ENCODE results near the gene MALT1. TPM values are rescaled to one million over a fixed set of nuclear protein-coding genes. Genes with fewer than 3 reads are reported as not detected.

Gene MALT1
- total RNA-seq, 4 donors from 2014 or later = 17.7 to 26.0 (median 19.3) TPM

DNA sequence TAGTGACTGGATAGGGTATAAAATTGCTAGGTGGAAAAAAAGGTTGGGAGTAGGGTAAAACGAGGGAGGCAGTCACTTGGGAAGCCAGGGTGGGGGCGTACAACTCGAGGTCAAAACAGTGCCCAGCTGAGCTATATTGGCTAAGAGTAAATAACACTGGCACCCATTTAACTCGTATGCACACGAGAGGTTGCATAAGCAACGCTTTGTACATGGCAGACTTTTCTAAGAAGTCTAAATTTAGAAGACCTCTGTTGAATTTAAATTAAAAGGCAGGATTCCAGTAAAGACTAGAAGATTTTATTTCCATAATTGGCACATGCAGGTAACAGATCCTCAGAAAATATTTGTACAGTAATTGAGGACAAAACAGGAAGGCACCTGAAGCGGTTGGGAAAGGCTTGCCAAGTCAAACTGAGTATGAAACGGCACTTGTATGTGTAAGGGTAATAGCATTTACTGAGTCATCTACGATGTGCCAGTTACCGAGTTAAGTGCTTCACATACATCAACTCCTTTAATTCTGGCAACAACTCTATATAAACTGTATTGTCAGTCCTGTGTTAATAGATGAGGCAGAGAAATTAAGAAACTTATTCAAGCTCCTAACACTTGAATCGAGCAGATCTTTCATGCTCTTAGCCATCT is 1.4 kb upstream of the MALT1 start:
- no peaks in the 10 kb centered on the region for H3K27me3 ChIP-seq
- no peaks in the 10 kb centered on the region for H3K36me3 ChIP-seq
- no peak overlapping the region for H3K4me3 ChIP-seq
- TF ChIP-seq, protein P1, sequence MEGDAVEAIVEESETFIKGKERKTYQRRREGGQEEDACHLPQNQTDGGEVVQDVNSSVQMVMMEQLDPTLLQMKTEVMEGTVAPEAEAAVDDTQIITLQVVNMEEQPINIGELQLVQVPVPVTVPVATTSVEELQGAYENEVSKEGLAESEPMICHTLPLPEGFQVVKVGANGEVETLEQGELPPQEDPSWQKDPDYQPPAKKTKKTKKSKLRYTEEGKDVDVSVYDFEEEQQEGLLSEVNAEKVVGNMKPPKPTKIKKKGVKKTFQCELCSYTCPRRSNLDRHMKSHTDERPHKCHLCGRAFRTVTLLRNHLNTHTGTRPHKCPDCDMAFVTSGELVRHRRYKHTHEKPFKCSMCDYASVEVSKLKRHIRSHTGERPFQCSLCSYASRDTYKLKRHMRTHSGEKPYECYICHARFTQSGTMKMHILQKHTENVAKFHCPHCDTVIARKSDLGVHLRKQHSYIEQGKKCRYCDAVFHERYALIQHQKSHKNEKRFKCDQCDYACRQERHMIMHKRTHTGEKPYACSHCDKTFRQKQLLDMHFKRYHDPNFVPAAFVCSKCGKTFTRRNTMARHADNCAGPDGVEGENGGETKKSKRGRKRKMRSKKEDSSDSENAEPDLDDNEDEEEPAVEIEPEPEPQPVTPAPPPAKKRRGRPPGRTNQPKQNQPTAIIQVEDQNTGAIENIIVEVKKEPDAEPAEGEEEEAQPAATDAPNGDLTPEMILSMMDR (IDR thresholded peaks at IDR 0.05) = no peak
- TF ChIP-seq POLR2A (IDR thresholded peaks at IDR 0.05) = no peak
- DNase-seq (ENCODE audit: low spot score in 2 of 2) = no peak
- H3K27ac ChIP-seq = no peak overlapping the region
- H3K4me1 ChIP-seq = peaks cover 0 to 23% (median 10%) of the 10 kb centered on the region in 4 donors
- no peaks in the 10 kb centered on the region for H3K9me3 ChIP-seq
- whole genome bisulfite sequencing, 2 donors = 74 to 75% methylated on average over 11 of the region's 11 CpGs

DNA sequence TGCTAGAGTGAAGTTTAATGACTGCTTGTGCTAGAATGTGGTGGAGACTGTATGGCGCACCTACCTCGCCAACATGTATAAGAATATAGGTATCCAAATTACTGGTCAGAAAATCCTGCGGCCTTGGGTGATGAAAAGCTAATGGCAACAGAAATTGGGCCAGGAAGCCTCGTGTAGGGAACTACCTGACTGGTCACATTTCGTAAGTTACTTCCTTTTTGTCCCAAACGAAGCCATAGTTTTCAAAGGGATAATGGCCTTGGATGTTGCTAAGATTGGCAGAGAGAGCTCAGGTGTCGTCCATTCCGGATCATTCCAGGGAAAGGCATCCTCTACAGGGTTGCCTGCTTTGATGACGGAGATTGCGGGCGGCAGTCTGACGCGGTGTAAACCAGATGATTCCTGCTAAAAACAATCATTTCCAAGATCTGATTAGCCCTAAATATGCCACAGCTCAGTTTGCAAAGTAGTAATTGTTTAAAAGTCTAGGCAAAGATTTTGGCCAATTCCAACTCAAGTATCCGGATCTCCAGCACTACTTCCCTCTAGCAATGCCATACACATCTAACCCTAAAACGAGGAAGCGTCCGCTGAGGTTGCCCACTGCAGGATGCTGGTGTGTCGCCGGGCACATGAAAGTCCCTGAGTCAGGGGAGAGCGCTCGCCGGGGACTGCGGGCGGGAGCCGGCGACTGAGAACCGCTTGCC is 708 bp upstream of the MALT1 start:
- TF ChIP-seq, protein P1 (IDR thresholded peaks at IDR 0.05) = no peak
- no peak for TF ChIP-seq POLR2A (IDR thresholded peaks at IDR 0.05)
- TF ChIP-seq EP300 (IDR thresholded peaks at IDR 0.05) = no peak
- WGBS, 2 donors = 23 to 25% methylated on average over 19 to 27 of the region's 27 CpGs
- H3K27ac ChIP-seq = peak overlapping the region; percentile 44 to 98 (median 80)

DNA sequence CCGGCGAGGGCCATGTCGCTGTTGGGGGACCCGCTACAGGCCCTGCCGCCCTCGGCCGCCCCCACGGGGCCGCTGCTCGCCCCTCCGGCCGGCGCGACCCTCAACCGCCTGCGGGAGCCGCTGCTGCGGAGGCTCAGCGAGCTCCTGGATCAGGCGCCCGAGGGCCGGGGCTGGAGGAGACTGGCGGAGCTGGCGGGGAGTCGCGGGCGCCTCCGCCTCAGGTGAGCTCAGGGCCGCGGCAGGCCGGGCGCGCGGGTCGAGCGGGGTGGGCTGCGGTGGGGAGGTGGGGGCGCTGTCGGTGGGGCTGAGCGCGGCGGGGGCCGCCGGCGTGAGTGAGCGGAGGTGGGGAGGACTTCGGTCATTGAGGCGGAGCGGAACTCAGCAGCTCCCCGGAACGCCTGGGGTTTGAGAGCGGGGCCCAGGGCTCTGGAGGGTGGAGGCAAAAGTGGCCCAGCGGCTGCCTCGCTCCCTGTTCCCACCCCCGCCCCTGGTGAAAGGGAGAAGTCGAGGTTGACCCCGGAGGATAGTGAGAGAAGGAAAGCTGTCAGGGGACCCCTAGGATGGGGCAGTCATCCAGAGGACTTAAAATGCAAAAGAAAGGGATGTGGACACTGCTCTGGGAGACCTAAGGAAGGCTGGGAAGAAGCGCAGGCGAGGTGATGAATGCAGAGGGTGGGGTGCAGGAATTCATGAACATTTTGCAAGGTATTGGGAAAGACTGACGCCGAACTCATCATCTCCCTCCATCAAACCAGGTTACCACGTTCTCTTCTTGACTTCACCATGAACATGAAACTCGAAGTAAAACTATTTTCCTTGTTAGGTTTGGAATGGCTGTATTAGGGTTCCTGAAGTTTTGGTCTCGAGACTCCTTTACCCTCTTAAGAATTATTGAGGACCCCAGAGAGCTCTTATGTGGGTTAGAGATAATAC is 633 bp downstream of the MALT1 start:
- DNase-seq (ENCODE audit: low spot score in 2 of 2) = no peak
- H3K27me3 ChIP-seq = no peaks in the 10 kb centered on the region
- no peak for TF ChIP-seq POLR2A (IDR thresholded peaks at IDR 0.05)
- TF ChIP-seq, protein P1 (IDR thresholded peaks at IDR 0.05) = peak in 1 of 5 experiments; percentile 7
- TF ChIP-seq EP300 (IDR thresholded peaks at IDR 0.05) = no peak
- no peaks in the 10 kb centered on the region for H3K9me3 ChIP-seq
- 3 to 6% methylated on average over 26 to 45 of the region's 64 CpGs for WGBS, 2 donors
- peaks cover 0 to 23% (median 10%) of the 10 kb centered on the region in 4 donors for H3K4me1 ChIP-seq
- peak overlapping the region; percentile 82 to 98 (median 93) for H3K27ac ChIP-seq
- H3K4me3 ChIP-seq = peak overlapping the region; percentile 60 to 98 (median 82)
- no peaks in the 10 kb centered on the region for H3K36me3 ChIP-seq

More for the DNA sequence above, 708 bp upstream of the MALT1 start:
- Histone ChIP-seq H3K9me3 (no peaks in the 10 kb centered on the region), H3K4me3 (peak overlapping the region; percentile 60 to 98 (median 82)), H3K27me3 (no peaks in the 10 kb centered on the region), H3K4me1 (peaks cover 0 to 23% (median 10%) of the 10 kb centered on the region in 4 donors), H3K36me3 (no peaks in the 10 kb centered on the region)
- DNase-seq (ENCODE audit: low spot score in 2 of 2) = peak in 1 of 2 donors; percentile 20

DNA sequence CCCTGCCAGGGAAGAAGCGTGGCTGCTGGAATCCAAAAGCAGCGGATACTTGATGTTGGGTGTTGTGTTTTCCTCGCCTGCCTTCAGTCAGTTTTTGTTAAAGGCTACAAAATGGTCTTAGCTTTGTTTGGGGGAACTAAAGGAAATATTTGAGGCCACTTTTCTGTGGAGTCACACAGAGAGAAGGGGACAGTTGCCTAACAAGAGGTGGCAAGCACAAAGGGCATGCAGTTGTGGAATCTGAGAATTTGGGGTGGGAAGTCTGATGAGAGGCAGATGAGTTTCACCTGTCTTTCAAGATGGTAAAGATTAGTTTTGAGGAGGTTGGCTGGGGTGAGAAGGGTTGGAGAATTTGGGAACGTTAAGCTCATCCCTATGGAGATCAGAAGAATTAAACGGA is 2.9 kb downstream of the MALT1 start:
- 87 to 89% methylated on average over 5 of the region's 5 CpGs for WGBS, 2 donors
- Histone ChIP-seq H3K9me3 (no peaks in the 10 kb centered on the region), H3K27ac (no peak overlapping the region), H3K36me3 (no peaks in the 10 kb centered on the region), H3K4me1 (peaks cover 0 to 23% (median 10%) of the 10 kb centered on the region in 4 donors), H3K27me3 (no peaks in the 10 kb centered on the region), H3K4me3 (no peak overlapping the region)
- DNase-seq (ENCODE audit: low spot score in 2 of 2) = no peak
- TF ChIP-seq, protein P1 (IDR thresholded peaks at IDR 0.05) = no peak
- TF ChIP-seq POLR2A (IDR thresholded peaks at IDR 0.05) = no peak
- TF ChIP-seq EP300 (IDR thresholded peaks at IDR 0.05) = no peak
